Fibroblast of lung (primary cell): ENCODE data around the gene FRMPD3. TPM values are rescaled to one million over a fixed set of nuclear protein-coding genes. Genes with fewer than 3 reads are reported as not detected.

ENCODE experiments used
- DNase-seq, 2 donors: peaks; one replicate each; pipeline versions ENCODE4 v3.0.0 to v3.0.0-alpha.2; 2010; ENCODE audit warnings: low read depth in 2 of 2
- H2AFZ ChIP-seq: 2 replicates; pipeline ENCODE4 v1.5.1; 2012; ENCODE audit warnings: low read length, control low read depth, inconsistent platforms
- H3K27ac ChIP-seq: 2 replicates; pipeline ENCODE4 v1.5.1; 2011; ENCODE audit warnings: low read length, control low read depth; ENCODE audit not compliant: insufficient read depth
- H3K27me3 ChIP-seq: 2 replicates; pipeline ENCODE4 v1.5.1; 2011; ENCODE audit warnings: mild to moderate bottlenecking, low read length; ENCODE audit not compliant: control insufficient read depth, insufficient read depth
- H3K36me3 ChIP-seq: 2 replicates; pipeline ENCODE4 v1.5.1; 2011; ENCODE audit warnings: low read length; ENCODE audit not compliant: control insufficient read depth, insufficient read depth
- H3K4me1 ChIP-seq: 2 replicates; pipeline ENCODE4 v1.5.1; 2011; ENCODE audit warnings: low read length; ENCODE audit not compliant: control insufficient read depth, insufficient read depth; ENCODE audit errors: extremely low read depth
- H3K4me2 ChIP-seq: 2 replicates; pipeline ENCODE4 v1.5.1; 2011; ENCODE audit warnings: low read length, control low read depth; ENCODE audit not compliant: insufficient read depth; ENCODE audit errors: extremely low read depth
- H3K4me3 ChIP-seq, 4 experiments: fragments of 200-600 bp in 1 of 4; sonication (generic) in 1 of 4; replicated peaks in 1 of 4; 2 replicates each; pipeline ENCODE4 v1.5.1; 2011 to 2016; ENCODE audit warnings: low read length in 4 of 4, low read depth in 3 of 4, mild to moderate bottlenecking in 3 of 4, control low read depth in 2 of 4, inconsistent platforms in 1 of 4, mixed read lengths in 1 of 4; ENCODE audit not compliant: insufficient read depth in 1 of 4; ENCODE audit errors: control extremely low read depth in 1 of 4
- H3K79me2 ChIP-seq: 2 replicates; pipeline ENCODE4 v1.5.1; 2012; ENCODE audit warnings: mild to moderate bottlenecking, low read length, inconsistent platforms; ENCODE audit not compliant: control insufficient read depth, insufficient read depth
- H3K9ac ChIP-seq: 2 replicates; pipeline ENCODE4 v1.5.1; 2011; ENCODE audit warnings: mild to moderate bottlenecking, low read length, control low read depth; ENCODE audit not compliant: insufficient read depth
- H3K9me3 ChIP-seq: 2 replicates; pipeline ENCODE4 v1.5.1; 2012; ENCODE audit warnings: low read depth, low read length; ENCODE audit not compliant: control insufficient read depth, insufficient read depth
- H4K20me1 ChIP-seq: 2 replicates; pipeline ENCODE4 v1.5.1; 2011; ENCODE audit warnings: low read length; ENCODE audit not compliant: control insufficient read depth, insufficient read depth; ENCODE audit errors: extremely low read depth
- CTCF ChIP-seq, 2 donors: IDR thresholded peaks in 1 of 2; conservative IDR thresholded peaks in 1 of 2; 1 replicate in 1 of 2; 2 replicates in 1 of 2; pipeline ENCODE4 v1.5.1; 2011 to 2012; ENCODE audit warnings: low read length in 2 of 2, control low read depth in 1 of 2, inconsistent platforms in 1 of 2, low read depth in 1 of 2, mild to moderate bottlenecking in 1 of 2
- EZH2 ChIP-seq: IDR thresholded peaks from 2 replicates; pipeline ENCODE4 v1.5.1; 2012; ENCODE audit warnings: low read length, control low read depth, mild to moderate bottlenecking; ENCODE audit errors: missing control alignments
- polyA plus RNA-seq, 2 donors: library from polyadenylated mRNA; depleted of rRNA in 1 of 2; stranded (reverse) in 1 of 2; unstranded in 1 of 2; fragments of >200 nt; gene quantifications; 2 replicates each; pipeline ENCODE4 v1.2.1, GENCODE V29; 2011 to 2012; ENCODE audit warnings: missing spikeins in 1 of 2
- total RNA-seq: library from RNA; depleted of rRNA; stranded (reverse); fragments of >200 nt; gene quantifications from 2 replicates; pipeline ENCODE4 v1.2.1, GENCODE V29; 2014

The FRMPD3 gene
- total and polyA plus RNA-seq, 2 donors (not counting 1 experiment from before 2014, with no cell fraction given) = 0.05 TPM; not detected in 1

GRCh38 chrX:107457289-107457688, 7.8 kb downstream of the FRMPD3 start:
- TF ChIP-seq CTCF (conservative IDR thresholded peaks at IDR 0.05 in 1 of 2, IDR thresholded peaks at IDR 0.05 in 1 of 2; ENCODE audit: low read depth in 1 of 2, low read length in 2 of 2) = no peak
- no peak for TF ChIP-seq EZH2
- Histone ChIP-seq H3K27me3 (no peaks in the 10 kb centered on the region), H3K4me1 (no peaks in the 10 kb centered on the region), H2AFZ (no peak overlapping the region), H3K27ac (no peak overlapping the region), H4K20me1 (no peaks in the 10 kb centered on the region), H3K36me3 (no peaks in the 10 kb centered on the region), H3K79me2 (no peaks in the 10 kb centered on the region), H3K9me3 (no peaks in the 10 kb centered on the region), H3K4me3 (no peak overlapping the region), H3K9ac (no peak overlapping the region), H3K4me2 (no peak overlapping the region)
- no peak for DNase-seq

GRCh38 chrX:107465932-107466620, 16.6 kb downstream of the FRMPD3 start:
- H3K79me2 ChIP-seq = no peaks in the 10 kb centered on the region
- no peak for DNase-seq
- H3K4me3 ChIP-seq = no peak overlapping the region
- no peak overlapping the region for H2AFZ ChIP-seq
- no peak overlapping the region for H3K27ac ChIP-seq
- no peak overlapping the region for H3K9ac ChIP-seq
- no peak overlapping the region for H3K4me2 ChIP-seq
- H3K9me3 ChIP-seq = no peaks in the 10 kb centered on the region
- no peaks in the 10 kb centered on the region for H3K27me3 ChIP-seq
- no peak for TF ChIP-seq CTCF (conservative IDR thresholded peaks at IDR 0.05 in 1 of 2, IDR thresholded peaks at IDR 0.05 in 1 of 2; ENCODE audit: low read depth in 1 of 2, low read length in 2 of 2)
- no peak for TF ChIP-seq EZH2
- no peaks in the 10 kb centered on the region for H4K20me1 ChIP-seq
- no peaks in the 10 kb centered on the region for H3K4me1 ChIP-seq
- no peaks in the 10 kb centered on the region for H3K36me3 ChIP-seq

DNA sequence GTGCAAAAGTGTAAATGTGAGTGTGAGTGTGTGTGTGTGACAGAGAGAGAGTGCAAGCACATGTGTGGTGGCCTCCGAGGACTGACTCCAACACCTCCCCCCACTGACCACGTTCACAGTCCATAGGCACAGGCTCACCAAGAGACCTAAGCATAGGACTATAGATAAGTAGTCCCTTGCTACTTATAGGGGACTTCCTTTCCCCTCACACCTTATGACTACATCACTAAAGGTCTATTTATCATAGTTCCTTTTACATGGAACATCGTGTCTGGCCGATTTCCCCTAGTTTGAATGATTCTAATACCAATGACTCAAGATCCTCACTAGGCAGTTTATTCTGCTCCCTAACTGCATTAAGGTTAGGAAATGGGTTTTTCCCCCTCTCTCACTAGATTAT, 17.8 kb downstream of the FRMPD3 start:
- Histone ChIP-seq H3K27ac (no peak overlapping the region), H3K4me2 (no peak overlapping the region), H3K4me3 (no peak overlapping the region)

More for the DNA sequence above, 17.8 kb downstream of the FRMPD3 start:
- H3K9ac ChIP-seq = no peak overlapping the region
- H3K36me3 ChIP-seq = no peaks in the 10 kb centered on the region
- no peak for DNase-seq
- H3K4me1 ChIP-seq = no peaks in the 10 kb centered on the region
- no peak for TF ChIP-seq CTCF (conservative IDR thresholded peaks at IDR 0.05 in 1 of 2, IDR thresholded peaks at IDR 0.05 in 1 of 2; ENCODE audit: low read depth in 1 of 2, low read length in 2 of 2)
- no peak for TF ChIP-seq EZH2
- H3K79me2 ChIP-seq = no peaks in the 10 kb centered on the region
- no peaks in the 10 kb centered on the region for H3K27me3 ChIP-seq
- H2AFZ ChIP-seq = no peak overlapping the region
- H3K9me3 ChIP-seq = no peaks in the 10 kb centered on the region
- H4K20me1 ChIP-seq = no peaks in the 10 kb centered on the region
